NCI-H2227 (cell line): ENCODE data around the gene KANSL3.
"Not testable (repeated sequence)": the region's sequence is repeated elsewhere in the genome, so short reads cannot be mapped to it uniquely, and the experiment has no call there.

Source experiments
- DNase-seq: peaks from one replicate; lab custom pipeline; 2025; ENCODE audit not compliant: unreplicated experiment; lab: John Stamatoyannopoulos, UW

KANSL3 gene

DNA sequence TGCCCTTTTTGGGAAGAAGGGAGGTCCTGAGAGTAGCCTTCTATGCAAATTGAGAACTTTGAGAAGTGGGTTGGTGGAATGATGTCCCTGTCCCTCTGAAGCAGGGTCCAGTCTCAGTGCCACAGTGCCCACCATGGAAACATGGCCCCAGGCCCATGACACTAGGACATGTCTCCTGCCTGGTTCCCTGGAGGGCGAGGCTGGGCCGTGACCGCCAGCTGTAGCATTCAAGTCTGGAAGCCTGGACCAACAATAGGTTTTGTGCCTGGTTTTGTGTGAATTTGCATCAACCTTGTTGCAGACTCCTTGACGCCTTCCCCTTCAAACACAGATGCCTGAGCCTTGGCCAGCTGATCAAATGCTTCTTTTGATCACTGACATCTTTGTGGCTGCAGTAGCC, 74.1 kb downstream of the KANSL3 start:
- no peak for DNase-seq

DNA sequence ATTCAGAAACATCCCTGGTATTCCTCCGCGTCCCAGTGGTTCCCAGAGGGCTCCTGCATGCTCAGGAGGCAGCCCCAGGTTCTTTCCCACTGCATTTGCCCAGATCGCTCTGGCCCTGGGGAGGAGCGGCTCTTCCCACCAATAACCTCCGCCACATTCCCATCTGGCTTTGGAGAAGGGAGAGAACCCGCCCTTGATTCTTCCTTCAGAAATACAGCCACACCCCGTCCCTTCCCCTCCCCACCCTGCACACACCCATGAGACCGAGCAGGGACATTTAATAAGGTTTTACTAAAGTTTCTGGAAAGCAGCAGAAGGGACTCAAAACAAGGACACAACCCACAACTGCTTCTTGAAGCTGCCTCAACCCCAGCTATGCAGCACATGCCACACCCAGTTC, 79.6 kb downstream of the KANSL3 start:
- DNase-seq, result no peak

DNA sequence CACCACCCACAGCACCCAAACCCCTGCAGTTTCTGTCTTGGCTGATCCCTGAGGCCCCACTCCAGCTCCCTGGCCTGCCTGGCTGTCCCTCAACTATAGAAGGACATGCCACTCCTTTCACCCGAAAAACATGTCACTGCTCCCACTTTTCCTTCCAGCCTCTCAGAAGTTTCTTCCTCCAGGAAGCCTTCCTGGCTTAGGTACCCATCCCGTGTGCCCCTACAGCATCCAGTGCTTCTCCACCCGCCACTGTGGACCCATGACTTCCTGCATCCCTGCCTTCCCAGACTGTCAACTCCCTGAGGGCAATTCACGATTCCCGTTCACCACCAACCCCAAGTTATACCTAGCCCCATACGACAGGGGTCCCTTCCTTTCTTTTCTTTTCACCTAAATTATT, 80.1 kb downstream of the KANSL3 start:
- DNase-seq, result no peak

DNA sequence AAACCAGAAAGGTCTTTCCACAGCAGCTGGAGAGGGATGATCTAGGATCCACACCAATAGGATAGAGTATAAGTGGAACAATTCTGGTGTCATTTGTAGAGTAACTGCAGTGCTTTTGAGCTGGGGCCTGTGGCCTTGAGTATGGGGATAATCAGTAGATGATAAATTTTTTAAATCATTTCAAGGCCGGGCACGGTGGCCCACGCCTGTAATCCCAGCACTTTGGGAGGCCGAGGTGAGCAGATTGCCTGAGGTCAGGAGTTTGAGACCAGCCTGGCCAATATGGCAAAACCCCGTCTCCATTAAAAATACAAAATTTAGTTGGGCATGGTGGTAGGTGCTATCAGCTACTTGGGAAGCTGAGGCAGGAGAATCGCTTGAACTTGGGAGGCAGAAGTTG, 80.7 kb downstream of the KANSL3 start:
- DNase-seq, result not testable (repeated sequence)

DNA sequence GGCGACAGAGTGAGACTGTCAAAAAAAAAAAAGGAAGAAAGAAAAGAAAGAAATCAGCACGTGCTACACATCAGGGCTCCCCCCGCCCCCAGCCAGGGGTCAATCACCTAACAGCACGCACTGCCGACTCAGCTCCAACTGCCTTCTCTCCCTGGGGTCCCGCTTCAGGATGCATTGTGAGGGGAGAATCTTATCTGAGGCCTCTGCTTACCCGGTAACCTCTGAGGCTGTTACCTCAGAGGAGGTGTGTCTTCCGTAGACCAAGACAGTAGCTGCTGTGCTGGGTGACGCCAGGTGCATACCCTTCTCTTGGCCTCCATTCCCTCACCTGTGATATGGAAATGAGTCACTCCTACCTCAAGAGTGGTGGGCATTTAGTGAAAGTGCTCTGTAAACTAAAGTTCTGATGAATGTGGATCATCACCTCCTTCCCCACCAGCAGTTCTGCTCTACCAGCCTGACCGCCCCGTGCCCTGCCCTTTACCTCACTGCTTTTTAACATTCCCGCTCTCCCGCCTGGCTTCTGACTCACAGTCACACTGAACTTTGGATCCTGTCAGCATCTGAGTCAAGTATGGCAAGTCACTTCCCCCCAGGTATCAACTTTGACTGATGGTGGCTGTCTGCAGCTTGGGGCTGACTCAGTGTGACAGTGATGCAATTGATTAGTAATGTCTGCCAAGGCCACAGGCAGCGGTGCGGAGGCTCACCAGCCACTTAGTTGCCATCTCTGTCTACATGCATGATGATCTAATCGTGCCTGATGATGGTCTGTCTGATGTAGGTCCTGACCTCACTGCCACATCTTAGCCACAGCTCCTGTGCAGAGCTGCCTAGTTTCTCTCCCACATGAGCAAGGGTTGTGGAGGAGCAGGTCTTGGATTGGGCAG, 81.4 kb downstream of the KANSL3 start:
- DNase-seq, result no peak

DNA sequence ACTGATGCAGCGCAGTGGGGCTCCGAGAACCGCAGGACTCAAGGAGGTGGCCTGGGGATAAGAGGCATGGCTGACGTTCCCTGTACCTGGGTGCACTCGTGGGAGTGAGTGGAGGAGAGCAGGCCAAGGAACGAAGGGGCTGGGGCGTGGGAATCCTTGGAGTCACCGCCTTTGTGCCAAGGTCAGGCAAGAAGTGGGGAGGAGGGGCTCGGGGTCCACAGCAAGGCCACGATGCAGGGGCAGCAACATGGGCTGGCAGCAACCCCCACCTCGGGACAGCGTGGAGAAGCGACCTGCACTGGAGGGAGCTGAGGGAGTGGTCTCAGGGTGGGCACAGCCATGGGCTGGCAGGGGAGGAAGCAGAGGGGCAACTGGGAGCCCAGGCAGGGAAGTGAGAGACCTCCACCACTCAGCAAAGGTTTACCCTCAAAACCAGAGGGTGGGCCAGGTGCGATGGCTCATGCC, 82.9 kb downstream of the KANSL3 start:
- no peak for DNase-seq

DNA sequence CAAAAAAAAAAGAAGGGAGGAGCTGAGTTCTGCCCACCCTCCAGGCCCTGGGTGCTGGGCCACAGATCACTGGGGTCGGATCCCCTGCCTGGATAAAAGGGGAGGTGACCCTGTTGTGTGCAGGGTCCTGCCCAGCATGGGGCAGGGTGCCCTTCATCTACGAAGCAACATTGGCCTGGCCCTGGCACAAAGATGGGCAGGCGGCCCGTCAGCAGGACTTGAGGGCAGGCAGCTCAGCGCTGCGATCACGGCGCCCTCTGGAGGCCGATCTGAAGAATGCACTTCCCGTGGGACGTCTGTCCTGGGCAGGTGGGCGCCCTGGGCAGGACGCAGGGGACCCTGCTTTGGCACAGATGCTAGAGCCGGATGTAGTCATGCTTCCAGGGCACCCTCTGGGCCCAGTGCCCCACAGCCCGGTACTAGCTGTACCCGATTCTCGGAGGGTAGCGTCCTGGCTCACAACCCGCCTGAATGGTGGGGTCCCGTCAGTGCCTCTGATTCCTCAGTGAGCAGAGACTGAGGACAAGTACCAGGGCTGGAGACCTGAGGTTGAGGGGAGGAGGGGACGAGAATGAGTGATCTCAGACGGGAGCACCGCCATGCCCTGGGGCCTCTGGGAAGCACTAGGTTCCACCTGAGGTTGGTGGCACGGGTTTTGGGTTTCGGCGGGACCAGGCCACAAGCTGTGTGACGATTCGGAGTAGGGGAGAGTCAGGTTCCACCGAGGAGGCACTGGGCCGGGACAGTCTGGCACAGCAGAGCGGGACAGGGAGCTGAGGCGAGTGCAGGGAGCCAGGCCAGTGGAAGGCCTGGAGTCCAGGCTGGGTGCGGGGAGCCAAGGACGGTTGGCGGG, 83.6 kb downstream of the KANSL3 start:
- peak; percentile 36 for DNase-seq

DNA sequence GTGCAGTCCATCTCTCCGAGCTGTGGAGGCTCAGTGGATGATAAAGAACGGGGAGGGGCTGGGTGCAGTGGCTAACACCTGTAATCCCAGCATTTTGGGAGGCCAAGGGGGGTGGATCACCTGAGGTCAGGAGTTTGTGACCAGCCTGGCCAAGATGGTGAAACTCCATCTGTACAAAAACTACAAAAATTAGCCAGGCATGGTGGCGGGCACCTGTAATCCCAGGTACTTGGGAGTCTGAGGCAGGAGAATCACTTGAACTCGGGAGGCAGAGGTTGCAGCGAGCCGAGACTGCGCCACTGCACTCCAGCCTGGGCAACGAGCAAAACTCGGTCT, 84.2 kb downstream of the KANSL3 start:
- not testable (repeated sequence) for DNase-seq

DNA sequence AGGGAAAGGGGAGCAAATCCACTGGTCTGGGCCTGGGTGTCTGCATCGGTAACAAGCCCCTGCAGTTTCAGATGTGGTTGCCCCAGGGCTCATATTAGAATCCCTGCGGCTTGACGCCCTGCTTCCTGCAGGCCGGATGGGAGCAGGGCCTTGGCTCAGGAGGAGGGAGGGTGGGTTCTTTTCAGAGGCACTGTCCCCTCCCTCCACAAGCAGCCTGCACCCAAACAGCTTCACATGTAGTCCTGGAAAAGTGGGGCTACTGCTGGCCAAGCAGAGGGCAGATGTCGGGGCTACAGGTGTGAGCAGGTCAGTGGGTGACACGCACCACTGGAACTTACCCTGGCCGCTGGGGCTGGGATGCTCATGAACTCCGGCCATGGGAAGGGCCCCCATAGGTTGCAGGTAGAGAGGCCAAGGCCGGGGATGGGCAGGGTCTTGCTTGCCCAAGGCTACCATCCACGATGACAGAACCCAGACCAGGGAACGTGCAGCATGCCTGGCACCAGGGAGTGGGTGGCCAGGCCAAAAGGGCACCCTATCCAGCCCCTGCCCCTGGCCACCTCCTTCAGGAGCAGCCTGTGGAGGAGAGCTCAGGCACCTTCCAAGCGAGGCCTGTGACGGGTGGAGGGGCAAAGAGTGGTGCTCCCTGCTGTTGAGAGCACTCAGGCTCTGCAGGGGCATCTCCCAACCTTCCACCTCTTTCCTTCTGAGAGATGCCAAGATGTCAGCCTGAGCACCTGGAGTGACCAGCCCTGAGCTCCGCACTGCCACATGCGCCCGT, 84.7 kb downstream of the KANSL3 start:
- DNase-seq, result no peak

DNA sequence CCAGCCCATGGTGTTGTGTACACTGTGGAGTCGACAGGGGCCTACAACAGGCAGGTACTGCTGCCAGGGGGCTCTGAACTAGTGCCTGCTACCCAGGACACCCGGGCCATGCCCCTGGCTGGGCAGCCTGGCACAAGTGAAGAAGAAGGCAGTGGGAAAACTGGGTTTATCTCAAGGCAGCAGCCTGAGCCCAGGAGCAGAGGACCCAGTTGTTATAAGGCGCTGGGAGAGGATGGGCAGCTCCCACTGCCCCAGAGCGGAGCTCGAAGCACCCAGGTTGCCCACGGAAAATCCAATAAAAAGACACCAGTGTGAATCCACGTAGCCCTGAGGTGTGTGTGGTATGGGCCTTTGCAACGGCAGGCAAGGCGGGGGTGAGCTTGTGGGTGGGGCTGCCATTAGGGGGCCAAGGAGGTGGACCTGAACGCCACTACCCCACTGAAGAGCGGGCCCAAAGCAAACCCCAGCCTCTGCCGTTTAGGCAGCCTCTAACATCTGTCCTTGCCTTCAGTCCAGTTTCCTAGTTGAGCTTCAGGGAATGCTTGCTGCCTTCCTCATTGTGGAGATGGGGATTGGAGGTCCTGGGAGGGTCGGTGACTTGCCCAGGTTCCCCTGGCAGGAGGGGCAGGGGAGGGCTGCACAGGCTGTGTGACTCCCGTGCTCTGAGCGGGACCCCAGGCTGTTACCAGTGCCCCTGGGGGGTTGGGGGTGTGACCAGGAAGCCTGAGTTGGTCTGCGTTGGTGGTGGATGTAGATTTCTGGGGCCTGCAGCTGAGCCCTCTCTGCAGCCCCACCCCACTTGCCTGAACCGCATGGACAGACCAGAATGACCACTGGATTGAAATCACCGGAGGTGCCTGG, 85.6 kb downstream of the KANSL3 start:
- no peak for DNase-seq

DNA sequence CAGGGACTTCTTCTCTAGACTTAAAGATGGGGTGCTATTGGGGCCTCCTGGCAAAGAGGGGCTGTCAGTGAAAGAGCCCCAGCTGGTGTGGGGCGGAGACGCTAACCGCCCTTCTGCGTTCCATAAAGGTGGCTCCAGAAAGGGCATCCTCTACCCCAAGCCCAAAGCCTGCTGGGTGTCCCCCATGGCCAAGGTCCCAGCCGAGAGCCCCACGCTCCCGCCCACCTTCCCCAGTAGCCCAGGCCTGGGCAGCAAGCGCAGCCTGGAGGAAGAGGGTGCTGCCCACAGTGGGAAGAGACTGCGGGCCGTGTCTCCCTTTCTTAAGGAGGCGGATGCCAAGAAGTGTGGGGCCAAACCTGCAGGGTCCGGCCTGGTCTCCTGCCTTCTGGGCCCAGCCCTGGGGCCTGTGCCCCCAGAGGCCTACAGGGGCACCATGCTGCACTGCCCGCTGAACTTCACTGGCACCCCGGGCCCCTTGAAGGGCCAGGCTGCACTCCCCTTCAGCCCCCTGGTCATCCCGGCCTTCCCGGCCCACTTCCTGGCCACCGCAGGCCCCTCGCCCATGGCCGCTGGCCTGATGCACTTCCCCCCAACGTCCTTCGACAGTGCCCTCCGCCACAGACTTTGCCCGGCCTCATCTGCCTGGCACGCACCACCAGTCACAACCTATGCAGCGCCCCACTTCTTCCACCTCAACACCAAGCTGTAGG, 86.4 kb downstream of the KANSL3 start:
- no peak for DNase-seq

DNA sequence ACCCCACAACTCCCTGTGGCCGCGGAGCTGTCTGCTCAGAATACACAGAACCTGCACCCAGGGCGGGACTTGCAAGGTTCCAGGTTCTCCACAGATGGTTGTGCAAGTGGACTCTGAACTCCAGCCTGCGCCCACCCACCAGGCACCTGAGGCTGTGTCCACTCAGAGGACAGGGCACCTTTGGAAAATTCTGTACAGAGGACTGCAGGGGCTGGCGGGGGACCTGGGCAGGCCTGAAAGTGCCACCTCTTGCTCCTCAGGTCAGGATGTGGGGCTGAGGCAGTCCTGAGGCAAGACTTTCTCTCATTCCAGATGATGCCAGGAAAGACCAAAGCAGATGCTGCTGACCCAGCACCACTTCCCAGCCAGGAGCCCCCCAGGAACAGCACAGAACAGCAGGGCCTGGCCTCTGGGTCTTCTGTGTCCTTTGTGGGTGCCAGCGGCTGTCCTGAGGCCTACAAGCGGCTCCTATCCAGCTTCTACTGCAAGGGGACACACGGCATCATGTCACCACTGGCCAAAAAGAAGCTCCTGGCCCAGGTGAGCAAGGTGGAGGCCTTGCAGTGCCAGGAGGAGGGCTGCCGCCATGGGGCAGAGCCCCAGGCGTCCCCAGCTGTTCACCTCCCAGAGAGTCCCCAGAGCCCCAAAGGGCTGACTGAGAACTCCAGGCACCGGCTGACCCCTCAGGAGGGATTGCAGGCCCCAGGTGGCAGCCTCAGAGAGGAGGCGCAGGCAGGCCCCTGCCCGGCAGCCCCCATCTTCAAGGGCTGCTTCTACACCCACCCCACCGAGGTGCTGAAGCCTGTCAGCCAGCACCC, 87.1 kb downstream of the KANSL3 start:
- no peak for DNase-seq

DNA sequence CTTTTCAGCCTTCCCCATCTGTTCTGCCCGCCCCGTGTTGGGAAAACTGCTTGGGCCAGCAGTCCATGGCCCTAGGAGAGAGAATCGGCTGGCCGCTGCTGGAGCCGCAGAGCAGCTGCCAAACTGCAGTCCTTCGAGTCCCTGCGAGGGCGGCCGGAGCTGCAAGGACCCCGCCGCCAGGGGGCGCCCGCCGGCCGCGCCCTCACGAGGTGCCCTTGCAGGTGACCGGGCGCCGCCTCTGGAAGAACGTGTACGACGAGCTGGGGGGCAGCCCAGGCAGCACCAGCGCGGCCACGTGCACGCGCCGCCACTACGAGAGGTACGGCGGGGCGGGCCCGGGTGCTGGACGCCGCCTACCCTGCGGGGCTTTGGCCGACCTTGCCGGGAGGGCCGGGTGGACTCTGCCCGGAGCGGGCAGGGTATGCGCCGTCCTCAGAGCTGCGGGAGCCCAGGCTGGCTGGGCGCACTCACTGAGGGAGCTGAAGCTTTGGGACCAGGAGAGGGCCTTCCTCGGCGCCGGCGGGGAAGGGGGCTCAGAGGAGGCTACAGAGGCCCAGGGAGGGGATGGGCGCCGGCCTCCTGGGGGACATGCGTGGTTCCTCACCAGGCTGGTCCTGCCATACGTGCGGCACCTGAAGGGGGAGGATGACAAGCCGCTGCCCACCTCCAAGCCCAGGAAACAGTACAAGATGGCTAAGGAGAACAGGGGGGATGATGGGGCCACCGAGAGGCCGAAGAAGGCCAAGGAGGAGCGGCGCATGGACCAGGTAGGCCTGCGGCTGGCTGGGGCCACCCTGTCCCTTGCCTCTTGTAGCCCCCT, 87.9 kb downstream of the KANSL3 start:
- no peak for DNase-seq

DNA sequence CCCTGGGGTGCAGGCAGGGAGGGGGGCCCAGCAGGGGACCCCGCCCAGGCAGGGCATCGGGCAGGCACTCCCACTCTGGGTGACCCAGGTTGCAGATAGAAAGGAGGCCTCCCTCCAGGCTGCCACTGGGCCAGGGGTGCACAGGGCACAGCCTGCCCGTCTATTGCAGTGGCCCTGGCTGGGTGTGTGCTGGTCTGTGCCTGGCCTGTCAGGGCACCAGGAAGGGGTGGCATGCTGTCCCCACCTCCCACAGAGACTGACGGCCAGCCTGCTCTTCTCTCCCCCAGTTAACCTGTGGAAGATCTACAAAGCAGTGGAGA, 88.7 kb downstream of the KANSL3 start:
- DNase-seq, result no peak

DNA sequence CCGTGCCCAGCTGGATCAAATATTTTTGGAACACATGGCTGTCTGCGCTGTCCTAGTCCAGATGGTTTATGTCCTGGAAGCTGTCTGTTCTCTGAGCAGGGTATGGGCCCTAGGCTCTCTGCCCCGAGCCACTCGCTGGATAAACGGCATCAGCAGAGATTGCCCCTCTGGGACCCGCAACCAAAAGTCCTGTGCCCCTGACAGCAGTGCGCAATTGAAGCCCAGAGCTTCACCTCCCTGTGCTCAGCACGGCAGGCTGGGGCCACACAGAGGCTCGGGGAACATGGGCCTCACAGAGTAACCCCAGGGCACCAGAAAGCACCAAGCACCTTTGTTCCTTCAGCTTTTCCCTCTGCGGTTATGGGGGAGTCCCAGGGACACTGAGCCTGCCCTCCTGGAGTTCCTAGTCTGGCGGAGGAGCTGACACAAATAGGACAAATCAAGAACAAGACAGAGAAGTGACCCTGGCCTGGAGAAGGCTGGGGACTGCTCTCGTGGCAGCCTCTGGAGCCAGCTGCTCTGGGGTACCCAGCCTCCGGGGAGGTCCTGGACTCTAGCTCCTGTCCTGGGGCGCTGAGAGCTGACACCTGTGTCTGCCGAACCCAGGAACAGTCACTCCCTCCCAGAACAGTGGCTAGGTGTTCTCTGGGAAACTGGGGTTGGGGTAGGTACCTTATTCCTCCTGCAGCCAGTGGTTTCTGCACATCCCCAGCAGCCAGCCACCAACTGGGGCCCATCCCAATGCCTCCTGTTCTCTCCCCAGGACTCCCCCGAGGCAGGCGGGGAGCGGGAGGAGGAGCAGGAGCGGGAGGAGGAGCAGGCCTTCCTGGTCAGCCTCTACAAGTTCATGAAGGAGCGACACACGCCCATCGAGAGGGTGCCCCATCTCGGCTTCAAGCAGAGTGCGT, 89.3 kb downstream of the KANSL3 start:
- DNase-seq, result no peak

DNA sequence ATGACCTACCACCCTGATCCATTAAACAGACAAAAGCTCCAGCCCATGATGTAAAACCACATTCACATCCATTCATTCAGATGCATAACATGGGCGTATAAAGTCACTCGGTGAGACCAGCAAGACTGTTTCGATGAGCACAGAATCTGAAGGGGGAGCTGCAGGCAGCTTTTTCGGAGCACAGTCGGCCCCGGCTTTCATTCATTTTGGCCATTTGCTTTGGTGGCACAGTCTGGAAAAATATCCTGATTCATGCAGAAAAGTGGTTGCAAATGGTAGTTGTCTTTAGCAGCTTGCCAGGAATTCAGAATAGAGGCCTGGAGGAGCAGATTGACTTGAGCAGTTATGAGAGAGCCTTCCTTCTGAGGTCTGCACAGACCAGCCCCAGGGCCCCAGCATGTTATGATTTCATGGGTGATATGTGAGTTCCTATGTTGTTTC, 90.4 kb downstream of the KANSL3 start:
- no peak for DNase-seq

DNA sequence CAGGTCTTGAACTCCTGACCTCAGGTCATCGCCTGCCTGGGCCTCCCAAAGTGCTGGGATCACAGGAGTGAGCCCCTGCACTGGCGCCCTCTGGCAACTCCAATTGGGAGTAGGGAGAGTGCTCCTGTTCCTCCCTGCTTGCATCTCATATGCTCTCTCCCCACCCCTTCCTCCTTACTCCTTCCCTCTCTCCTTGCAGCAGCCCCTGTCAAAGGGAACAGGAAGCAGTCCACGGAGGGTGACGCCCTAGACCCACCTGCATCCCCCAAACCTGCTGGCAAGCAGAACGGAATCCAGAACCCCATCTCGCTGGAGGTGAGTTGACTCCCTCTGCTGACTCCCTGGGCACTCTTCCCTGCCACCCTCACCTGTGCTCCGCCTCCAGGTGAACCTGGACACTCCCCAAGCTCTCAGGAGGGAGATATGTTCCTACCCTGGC, 90.9 kb downstream of the KANSL3 start:
- DNase-seq, result no peak
